ENCODE measurements around the gene OR52B4. TPM values are rescaled to one million over a fixed set of nuclear protein-coding genes. Genes with fewer than 3 reads are reported as not detected.

OR52B4 gene
- polyA plus RNA-seq, 1 donor from 2014 or later = not detected

DNA sequence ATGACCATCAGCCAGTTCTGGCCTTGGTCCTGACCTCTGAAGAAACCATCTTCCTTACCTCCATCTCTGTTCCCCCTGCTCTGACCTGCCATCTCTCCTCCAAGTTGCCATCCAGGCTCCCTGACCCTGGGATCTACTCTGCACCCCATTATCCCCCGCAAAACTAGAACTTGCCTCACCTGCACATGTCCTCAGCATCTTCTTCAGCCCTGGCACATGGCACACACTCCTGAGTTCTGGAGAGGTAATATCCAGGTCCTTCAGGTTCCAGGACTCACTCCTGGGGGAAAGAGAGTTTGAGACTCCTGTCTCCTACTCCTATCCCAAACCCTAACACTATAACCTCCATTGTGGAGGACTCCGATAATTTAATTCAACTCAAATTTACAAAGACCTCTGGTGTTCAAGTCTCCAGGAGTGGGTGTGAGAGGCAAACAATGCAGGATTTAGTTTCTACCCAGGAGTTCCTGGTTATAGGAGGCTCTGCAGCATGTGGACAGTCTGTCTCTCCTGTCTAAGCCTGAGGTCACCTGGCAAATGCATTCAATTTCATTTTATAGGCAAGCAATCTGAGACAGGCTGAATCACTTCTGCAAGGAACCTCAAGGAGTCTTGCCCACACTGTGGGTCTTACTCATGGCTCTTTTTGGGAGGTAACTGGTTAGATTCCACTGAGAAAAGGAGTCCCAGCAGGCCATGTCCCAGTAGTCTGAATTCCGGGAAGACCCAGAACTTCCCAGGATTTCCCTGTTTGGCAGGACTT, 18.0 kb upstream of the OR52B4 start:
- Histone ChIP-seq H3K4me3 (ENCODE audit: low read length) (no peak overlapping the region), H3K9ac (ENCODE audit: low read length) (no peak overlapping the region)
- TF ChIP-seq EZH2 (IDR thresholded peaks at IDR 0.05; ENCODE audit: borderline replicate concordance, insufficient read depth, low read length, poor library complexity, severe bottlenecking) (no peak), RAD21 (conservative IDR thresholded peaks at IDR 0.05) (no peak), SMC3 (conservative IDR thresholded peaks at IDR 0.05; ENCODE audit: poor library complexity) (no peak), EP300 (conservative IDR thresholded peaks at IDR 0.05; ENCODE audit: poor library complexity, severe bottlenecking) (no peak), MXI1 (conservative IDR thresholded peaks at IDR 0.05; ENCODE audit: poor library complexity, severe bottlenecking) (no peak), POLR2AphosphoS5 (IDR thresholded peaks at IDR 0.05) (no peak), TAF1 (IDR thresholded peaks at IDR 0.05; ENCODE audit: low read depth) (no peak)
- TF ChIP-seq, protein P1, sequence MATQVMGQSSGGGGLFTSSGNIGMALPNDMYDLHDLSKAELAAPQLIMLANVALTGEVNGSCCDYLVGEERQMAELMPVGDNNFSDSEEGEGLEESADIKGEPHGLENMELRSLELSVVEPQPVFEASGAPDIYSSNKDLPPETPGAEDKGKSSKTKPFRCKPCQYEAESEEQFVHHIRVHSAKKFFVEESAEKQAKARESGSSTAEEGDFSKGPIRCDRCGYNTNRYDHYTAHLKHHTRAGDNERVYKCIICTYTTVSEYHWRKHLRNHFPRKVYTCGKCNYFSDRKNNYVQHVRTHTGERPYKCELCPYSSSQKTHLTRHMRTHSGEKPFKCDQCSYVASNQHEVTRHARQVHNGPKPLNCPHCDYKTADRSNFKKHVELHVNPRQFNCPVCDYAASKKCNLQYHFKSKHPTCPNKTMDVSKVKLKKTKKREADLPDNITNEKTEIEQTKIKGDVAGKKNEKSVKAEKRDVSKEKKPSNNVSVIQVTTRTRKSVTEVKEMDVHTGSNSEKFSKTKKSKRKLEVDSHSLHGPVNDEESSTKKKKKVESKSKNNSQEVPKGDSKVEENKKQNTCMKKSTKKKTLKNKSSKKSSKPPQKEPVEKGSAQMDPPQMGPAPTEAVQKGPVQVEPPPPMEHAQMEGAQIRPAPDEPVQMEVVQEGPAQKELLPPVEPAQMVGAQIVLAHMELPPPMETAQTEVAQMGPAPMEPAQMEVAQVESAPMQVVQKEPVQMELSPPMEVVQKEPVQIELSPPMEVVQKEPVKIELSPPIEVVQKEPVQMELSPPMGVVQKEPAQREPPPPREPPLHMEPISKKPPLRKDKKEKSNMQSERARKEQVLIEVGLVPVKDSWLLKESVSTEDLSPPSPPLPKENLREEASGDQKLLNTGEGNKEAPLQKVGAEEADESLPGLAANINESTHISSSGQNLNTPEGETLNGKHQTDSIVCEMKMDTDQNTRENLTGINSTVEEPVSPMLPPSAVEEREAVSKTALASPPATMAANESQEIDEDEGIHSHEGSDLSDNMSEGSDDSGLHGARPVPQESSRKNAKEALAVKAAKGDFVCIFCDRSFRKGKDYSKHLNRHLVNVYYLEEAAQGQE (IDR thresholded peaks at IDR 0.05; ENCODE audit: borderline replicate concordance) = no peak
- TF ChIP-seq, protein P2, sequence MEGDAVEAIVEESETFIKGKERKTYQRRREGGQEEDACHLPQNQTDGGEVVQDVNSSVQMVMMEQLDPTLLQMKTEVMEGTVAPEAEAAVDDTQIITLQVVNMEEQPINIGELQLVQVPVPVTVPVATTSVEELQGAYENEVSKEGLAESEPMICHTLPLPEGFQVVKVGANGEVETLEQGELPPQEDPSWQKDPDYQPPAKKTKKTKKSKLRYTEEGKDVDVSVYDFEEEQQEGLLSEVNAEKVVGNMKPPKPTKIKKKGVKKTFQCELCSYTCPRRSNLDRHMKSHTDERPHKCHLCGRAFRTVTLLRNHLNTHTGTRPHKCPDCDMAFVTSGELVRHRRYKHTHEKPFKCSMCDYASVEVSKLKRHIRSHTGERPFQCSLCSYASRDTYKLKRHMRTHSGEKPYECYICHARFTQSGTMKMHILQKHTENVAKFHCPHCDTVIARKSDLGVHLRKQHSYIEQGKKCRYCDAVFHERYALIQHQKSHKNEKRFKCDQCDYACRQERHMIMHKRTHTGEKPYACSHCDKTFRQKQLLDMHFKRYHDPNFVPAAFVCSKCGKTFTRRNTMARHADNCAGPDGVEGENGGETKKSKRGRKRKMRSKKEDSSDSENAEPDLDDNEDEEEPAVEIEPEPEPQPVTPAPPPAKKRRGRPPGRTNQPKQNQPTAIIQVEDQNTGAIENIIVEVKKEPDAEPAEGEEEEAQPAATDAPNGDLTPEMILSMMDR (IDR thresholded peaks at IDR 0.05; ENCODE audit: poor library complexity, severe bottlenecking) = no peak

DNA sequence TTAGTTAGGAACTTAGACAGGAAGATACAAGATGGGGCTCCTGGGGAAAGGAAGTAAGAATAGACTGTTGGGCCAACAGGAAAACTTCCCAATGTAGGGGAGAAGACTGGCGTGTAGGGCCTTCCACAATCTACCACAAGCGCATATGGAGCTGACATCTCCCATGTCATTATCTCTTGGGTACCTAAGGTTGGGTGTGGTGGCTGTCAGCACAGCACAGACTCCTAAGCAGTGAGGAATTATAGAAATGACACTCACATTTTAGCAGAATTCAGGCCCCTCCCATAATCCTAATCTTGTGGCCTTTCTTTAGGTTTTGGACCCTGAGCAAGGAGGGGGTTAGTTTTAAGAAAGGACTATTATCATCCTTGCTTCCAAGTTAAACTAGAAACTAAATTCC, 13.7 kb upstream of the OR52B4 start:
- H3K9me2 ChIP-seq (ENCODE audit: insufficient read depth, low read length) = no peaks in the 10 kb centered on the region
- H2AFZ ChIP-seq (ENCODE audit: low read depth, low read length) = no peak overlapping the region
- H3K36me3 ChIP-seq (ENCODE audit: insufficient read depth, low read length) = no peaks in the 10 kb centered on the region
- no peak overlapping the region for H3K4me3 ChIP-seq (ENCODE audit: low read length)
- H4K20me1 ChIP-seq (ENCODE audit: insufficient read depth) = no peaks in the 10 kb centered on the region
- no peaks in the 10 kb centered on the region for H3K27me3 ChIP-seq (ENCODE audit: insufficient read depth, low read depth, low read length)
- no peak overlapping the region for H3K9ac ChIP-seq (ENCODE audit: low read length)
- no peak for TF ChIP-seq MXI1 (conservative IDR thresholded peaks at IDR 0.05; ENCODE audit: poor library complexity, severe bottlenecking)
- TF ChIP-seq, protein P2 (IDR thresholded peaks at IDR 0.05; ENCODE audit: poor library complexity, severe bottlenecking) = no peak
- TF ChIP-seq, protein P1 (IDR thresholded peaks at IDR 0.05; ENCODE audit: borderline replicate concordance) = no peak
- TF ChIP-seq TAF1 (IDR thresholded peaks at IDR 0.05; ENCODE audit: low read depth) = no peak
- TF ChIP-seq POLR2AphosphoS5 (IDR thresholded peaks at IDR 0.05) = no peak
- TF ChIP-seq EZH2 (IDR thresholded peaks at IDR 0.05; ENCODE audit: borderline replicate concordance, insufficient read depth, low read length, poor library complexity, severe bottlenecking) = no peak
- no peak for TF ChIP-seq EP300 (conservative IDR thresholded peaks at IDR 0.05; ENCODE audit: poor library complexity, severe bottlenecking)
- TF ChIP-seq RAD21 (conservative IDR thresholded peaks at IDR 0.05) = no peak
- no peak for TF ChIP-seq SMC3 (conservative IDR thresholded peaks at IDR 0.05; ENCODE audit: poor library complexity)
- no peak overlapping the region for H3K27ac ChIP-seq (ENCODE audit: low read length)
- no peaks in the 10 kb centered on the region for H3K9me3 ChIP-seq (ENCODE audit: low read length)
- no peaks in the 10 kb centered on the region for H3K79me2 ChIP-seq (replicated peaks; ENCODE audit: insufficient read depth, low read length)
- H3K4me2 ChIP-seq (ENCODE audit: low read length) = no peak overlapping the region
- H3F3A ChIP-seq (ENCODE audit: insufficient read depth, low read length, poor library complexity, severe bottlenecking) = no peaks in the 10 kb centered on the region

More for the DNA sequence above, 18.0 kb upstream of the OR52B4 start:
- no peaks in the 10 kb centered on the region for H3K79me2 ChIP-seq (replicated peaks; ENCODE audit: insufficient read depth, low read length)
- no peaks in the 10 kb centered on the region for H3K27me3 ChIP-seq (ENCODE audit: insufficient read depth, low read depth, low read length)
- no peaks in the 10 kb centered on the region for H3K9me3 ChIP-seq (ENCODE audit: low read length)
- no peak overlapping the region for H3K4me2 ChIP-seq (ENCODE audit: low read length)
- H3F3A ChIP-seq (ENCODE audit: insufficient read depth, low read length, poor library complexity, severe bottlenecking) = no peaks in the 10 kb centered on the region
- no peaks in the 10 kb centered on the region for H3K9me2 ChIP-seq (ENCODE audit: insufficient read depth, low read length)
- no peaks in the 10 kb centered on the region for H3K36me3 ChIP-seq (ENCODE audit: insufficient read depth, low read length)
- no peak overlapping the region for H3K27ac ChIP-seq (ENCODE audit: low read length)
- no peaks in the 10 kb centered on the region for H4K20me1 ChIP-seq (ENCODE audit: insufficient read depth)
- no peak overlapping the region for H2AFZ ChIP-seq (ENCODE audit: low read depth, low read length)
